Activated CD8-positive, alpha-beta T cell treated with anti-CD3 and anti-CD28 coated beads, Interleukin-2, amount 10 ng/mL, durations not matched to agents 7 days and 5 days (primary cell): ENCODE data around the gene EIF2A. TPM values are rescaled to one million over a fixed set of nuclear protein-coding genes. Genes with fewer than 3 reads are reported as not detected.

ENCODE experiments used
- ATAC-seq: fragments of 150-1000 bp; cut with Tn5 transposase; one replicate; pipeline ENCODE4 v1.10.0; 2021; ENCODE audit warnings: moderate library complexity
- CTCF ChIA-PET: fragments of 350-600 bp; sonication (Branson Sonifier 250); formaldehyde crosslinking; loops from one replicate; lab custom pipeline; 2021; ENCODE audit warnings: antibody characterized with exemption; lab: Charles Lee
- POLR2A ChIA-PET: fragments of 350-600 bp; sonication (Branson Sonifier 250); formaldehyde crosslinking; loops from one replicate; lab custom pipeline; 2021; ENCODE audit warnings: antibody characterized with exemption; lab: Charles Lee
- DNase-seq: peaks from one replicate; pipeline ENCODE4 v3.0.0-alpha.2; 2020
- H3K27ac Mint-ChIP-seq: one replicate; pipeline ENCODE4 v1.8.0; 2021; ENCODE audit warnings: mild to moderate bottlenecking, mixed read lengths
- H3K27me3 Mint-ChIP-seq: one replicate; pipeline ENCODE4 v1.8.0; 2021; ENCODE audit warnings: low read depth, mixed read lengths
- H3K36me3 Mint-ChIP-seq: one replicate; pipeline ENCODE4 v1.8.0; 2021; ENCODE audit warnings: low read depth, mixed read lengths
- H3K4me1 Mint-ChIP-seq: one replicate; pipeline ENCODE4 v1.8.0; 2021; ENCODE audit warnings: low read depth, mixed read lengths
- H3K4me3 Mint-ChIP-seq: one replicate; pipeline ENCODE4 v1.8.0; 2021; ENCODE audit warnings: mild to moderate bottlenecking, mixed read lengths
- H3K9me3 Mint-ChIP-seq: one replicate; pipeline ENCODE4 v1.8.0; 2022; ENCODE audit warnings: mixed read lengths; ENCODE audit not compliant: insufficient read depth
- total RNA-seq, 2 experiments: library from RNA; stranded (reverse); gene quantifications; one replicate each; pipeline ENCODE4 v1.2.3, GENCODE V29; 2021

Gene EIF2A
- total RNA-seq, 2 experiments from 2014 or later = 77.0 to 89.0 TPM

- peak overlapping the region; percentile 54 for H3K4me3 Mint-ChIP-seq
- no peak for DNase-seq
- no peak overlapping the region for H3K27ac Mint-ChIP-seq
- POLR2A ChIA-PET = interaction anchor here (3.5 to 5.0 kb wide), 3 partner anchors 59 to 218 kb away, joined by 19 to 77 read pairs (median 43); partner anchors contain the start of genes SELENOT, SIAH2 and TSC22D2
- H3K9me3 Mint-ChIP-seq = no peaks in the 10 kb centered on the region
- H3K36me3 Mint-ChIP-seq = peaks cover 45% of the 10 kb centered on the region
- CTCF ChIA-PET = interaction anchor here (1.9 to 2.0 kb wide), 2 partner anchors 134 to 217 kb away, joined by 9 read pairs; no protein-coding TSS in a partner anchor
- ATAC-seq = no peak
- peaks cover 49% of the 10 kb centered on the region for H3K4me1 Mint-ChIP-seq
- no peaks in the 10 kb centered on the region for H3K27me3 Mint-ChIP-seq
These were observed 2.5 kb upstream of the EIF2A start for GRCh38 chr3:150544041-150544440.

- Mint-ChIP-seq H3K27ac (peak overlapping the region; percentile 64), H3K4me1 (peaks cover 51% of the 10 kb centered on the region), H3K36me3 (peaks cover 49% of the 10 kb centered on the region), H3K9me3 (no peaks in the 10 kb centered on the region), H3K4me3 (peak overlapping the region; percentile 94), H3K27me3 (no peaks in the 10 kb centered on the region)
- POLR2A ChIA-PET = interaction anchor here (0.6 to 5.0 kb wide), 7 partner anchors 11 to 320 kb away, joined by 3 to 77 read pairs (median 18); partner anchors contain the start of genes SELENOT, SIAH2 and TSC22D2
- ATAC-seq (no peak), DNase-seq (no peak)
- CTCF ChIA-PET = interaction anchor here (0.7 to 2.0 kb wide), 5 partner anchors 18 to 217 kb away, joined by 3 to 9 read pairs (median 4); no protein-coding TSS in a partner anchor
These were observed 1.9 kb upstream of the EIF2A start for GRCh38 chr3:150544726-150545125.

GRCh38 chr3:150545419-150546225, 965 bp upstream of the EIF2A start:
- no peaks in the 10 kb centered on the region for H3K27me3 Mint-ChIP-seq
- DNase-seq = peak; percentile 56
- ChIA-PET POLR2A (interaction anchor here (0.7 to 5.0 kb wide), 17 partner anchors 8 to 217 kb away, joined by 3 to 77 read pairs (median 4); partner anchors contain the start of genes ERICH6, SELENOT, SIAH2 and TSC22D2), CTCF (interaction anchor here (0.9 to 2.0 kb wide), 4 partner anchors 19 to 216 kb away, joined by 3 to 9 read pairs (median 4); no protein-coding TSS in a partner anchor)
- peak overlapping the region; percentile 92 for H3K27ac Mint-ChIP-seq
- peak overlapping the region; percentile 94 for H3K4me3 Mint-ChIP-seq
- ATAC-seq = no peak
- peaks cover 53% of the 10 kb centered on the region for H3K36me3 Mint-ChIP-seq
- H3K9me3 Mint-ChIP-seq = no peaks in the 10 kb centered on the region
- H3K4me1 Mint-ChIP-seq = peaks cover 55% of the 10 kb centered on the region

GRCh38 chr3:150547045-150547741, 606 bp downstream of the EIF2A start:
- ChIA-PET CTCF (no interaction called here), POLR2A (interaction anchor here (0.6 to 5.0 kb wide), 13 partner anchors 8 to 215 kb away, joined by 3 to 77 read pairs (median 5); partner anchors contain the start of genes ERICH6, SELENOT, SIAH2 and TSC22D2)
- DNase-seq = no peak
- H3K27ac Mint-ChIP-seq = peak overlapping the region; percentile 92
- no peaks in the 10 kb centered on the region for H3K9me3 Mint-ChIP-seq
- peaks cover 44% of the 10 kb centered on the region for H3K36me3 Mint-ChIP-seq
- H3K4me3 Mint-ChIP-seq = peak overlapping the region; percentile 94
- H3K4me1 Mint-ChIP-seq = peaks cover 45% of the 10 kb centered on the region
- no peaks in the 10 kb centered on the region for H3K27me3 Mint-ChIP-seq
- ATAC-seq = no peak

- DNase-seq (no peak), ATAC-seq (no peak)
- no peaks in the 10 kb centered on the region for H3K27me3 Mint-ChIP-seq
- peaks cover 47% of the 10 kb centered on the region for H3K36me3 Mint-ChIP-seq
- H3K4me1 Mint-ChIP-seq = peaks cover 22% of the 10 kb centered on the region
- POLR2A ChIA-PET = interaction anchor here (4.5 kb wide), 1 partner anchor 10 kb away, joined by 18 read pairs; the partner anchor contains the start of genes EIF2A and SERP1
- CTCF ChIA-PET = interaction anchor here (1.0 to 1.3 kb wide), 2 partner anchors 11 to 13 kb away, joined by 5 read pairs; no protein-coding TSS in a partner anchor
- no peaks in the 10 kb centered on the region for H3K9me3 Mint-ChIP-seq
- peak overlapping the region; percentile 18 for H3K27ac Mint-ChIP-seq
- H3K4me3 Mint-ChIP-seq = no peak overlapping the region
These were observed 9.4 kb downstream of the EIF2A start for GRCh38 chr3:150555859-150556436.

GRCh38 chr3:150556792-150557191, 10.2 kb downstream of the EIF2A start:
- Mint-ChIP-seq H3K36me3 (peaks cover 47% of the 10 kb centered on the region), H3K4me1 (peaks cover 22% of the 10 kb centered on the region), H3K27me3 (no peaks in the 10 kb centered on the region), H3K27ac (no peak overlapping the region), H3K9me3 (no peaks in the 10 kb centered on the region), H3K4me3 (no peak overlapping the region)
- ATAC-seq (no peak), DNase-seq (no peak)
- POLR2A ChIA-PET = interaction anchor here (1.0 to 4.5 kb wide), 2 partner anchors 11 to 46 kb away, joined by 3 to 18 read pairs; partner anchors contain the start of genes EIF2A, SELENOT and SERP1
- CTCF ChIA-PET = interaction anchor here (1.0 to 1.3 kb wide), 2 partner anchors 10 to 12 kb away, joined by 5 read pairs; no protein-coding TSS in a partner anchor

- DNase-seq (no peak), ATAC-seq (no peak)
- Mint-ChIP-seq H3K4me3 (no peak overlapping the region), H3K36me3 (peaks cover 45% of the 10 kb centered on the region), H3K9me3 (no peaks in the 10 kb centered on the region), H3K27ac (no peak overlapping the region), H3K4me1 (peaks cover 22% of the 10 kb centered on the region), H3K27me3 (no peaks in the 10 kb centered on the region)
- POLR2A ChIA-PET = interaction anchor here (4.5 kb wide), 1 partner anchor 12 kb away, joined by 18 read pairs; the partner anchor contains the start of genes EIF2A and SERP1
- CTCF ChIA-PET = interaction anchor here (0.7 kb wide), 1 partner anchor 272 kb away, joined by 3 read pairs; no protein-coding TSS in a partner anchor
These were observed 11.1 kb downstream of the EIF2A start for GRCh38 chr3:150557725-150558124.

- peaks cover 38% of the 10 kb centered on the region for H3K36me3 Mint-ChIP-seq
- no peak for DNase-seq
- ATAC-seq = no peak
- no peaks in the 10 kb centered on the region for H3K27me3 Mint-ChIP-seq
- CTCF ChIA-PET = no interaction called here
- no peaks in the 10 kb centered on the region for H3K9me3 Mint-ChIP-seq
- peaks cover 3% of the 10 kb centered on the region for H3K4me1 Mint-ChIP-seq
- POLR2A ChIA-PET = no interaction called here
- no peak overlapping the region for H3K4me3 Mint-ChIP-seq
- H3K27ac Mint-ChIP-seq = no peak overlapping the region
These were observed 17.7 kb downstream of the EIF2A start for GRCh38 chr3:150564243-150564642.

- ChIA-PET POLR2A (interaction anchor here (1.0 kb wide), 1 partner anchor 196 kb away, joined by 3 read pairs; no protein-coding TSS in a partner anchor), CTCF (interaction anchor here (0.8 to 1.3 kb wide), 2 partner anchors 10 to 11 kb away, joined by 3 to 5 read pairs; no protein-coding TSS in a partner anchor)
- Mint-ChIP-seq H3K9me3 (no peaks in the 10 kb centered on the region), H3K4me1 (peaks cover 2% of the 10 kb centered on the region), H3K4me3 (no peak overlapping the region), H3K27me3 (no peaks in the 10 kb centered on the region), H3K27ac (no peak overlapping the region), H3K36me3 (peaks cover 50% of the 10 kb centered on the region)
- ATAC-seq (no peak), DNase-seq (no peak)
These were observed 20.7 kb downstream of the EIF2A start for GRCh38 chr3:150567328-150567727.

GRCh38 chr3:150577855-150578254, 31.3 kb downstream of the EIF2A start:
- ChIA-PET POLR2A (no interaction called here), CTCF (interaction anchor here (1.3 to 1.4 kb wide), 2 partner anchors 10 to 17 kb away, joined by 3 to 5 read pairs; no protein-coding TSS in a partner anchor)
- H3K4me1 Mint-ChIP-seq = peaks cover 22% of the 10 kb centered on the region
- DNase-seq = no peak
- ATAC-seq = no peak
- H3K4me3 Mint-ChIP-seq = no peak overlapping the region
- no peaks in the 10 kb centered on the region for H3K9me3 Mint-ChIP-seq
- no peak overlapping the region for H3K27ac Mint-ChIP-seq
- H3K36me3 Mint-ChIP-seq = peaks cover 58% of the 10 kb centered on the region
- no peaks in the 10 kb centered on the region for H3K27me3 Mint-ChIP-seq
